ENCODE measurements around the gene LRCH3.

DNA sequence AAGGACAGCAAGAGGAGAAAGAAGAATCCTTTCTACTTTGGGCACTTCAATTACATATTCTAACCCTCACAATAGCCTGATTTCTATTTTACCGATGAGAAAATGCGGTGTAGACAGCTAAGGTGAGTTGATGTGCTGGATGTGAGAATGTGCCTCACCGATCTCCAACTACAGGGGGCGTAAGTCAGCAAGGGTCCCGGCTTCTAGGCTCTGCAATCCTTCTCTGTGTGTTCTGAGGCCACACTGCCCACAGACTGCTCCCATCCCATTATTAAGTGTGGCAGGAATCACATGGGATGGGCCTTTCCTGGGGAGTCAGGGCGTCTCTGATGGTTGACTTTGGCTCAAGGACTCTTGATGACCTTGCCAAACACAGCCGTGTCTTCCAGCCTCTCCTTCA lies 135.4 kb downstream of the LRCH3 start:
- TF ChIP-seq EP300 (conservative IDR thresholded peaks at IDR 0.05; ENCODE audit: poor library complexity, severe bottlenecking) (no peak), TAF1 (IDR thresholded peaks at IDR 0.05; ENCODE audit: low read depth) (no peak), EZH2 (IDR thresholded peaks at IDR 0.05; ENCODE audit: borderline replicate concordance, insufficient read depth, low read length, poor library complexity, severe bottlenecking) (no peak), REST (IDR thresholded peaks at IDR 0.05; ENCODE audit: borderline replicate concordance) (no peak), RAD21 (conservative IDR thresholded peaks at IDR 0.05) (no peak), POLR2AphosphoS5 (IDR thresholded peaks at IDR 0.05) (no peak), SMC3 (conservative IDR thresholded peaks at IDR 0.05; ENCODE audit: poor library complexity) (no peak), MXI1 (conservative IDR thresholded peaks at IDR 0.05; ENCODE audit: poor library complexity, severe bottlenecking) (no peak)
- TF ChIP-seq, protein P1, sequence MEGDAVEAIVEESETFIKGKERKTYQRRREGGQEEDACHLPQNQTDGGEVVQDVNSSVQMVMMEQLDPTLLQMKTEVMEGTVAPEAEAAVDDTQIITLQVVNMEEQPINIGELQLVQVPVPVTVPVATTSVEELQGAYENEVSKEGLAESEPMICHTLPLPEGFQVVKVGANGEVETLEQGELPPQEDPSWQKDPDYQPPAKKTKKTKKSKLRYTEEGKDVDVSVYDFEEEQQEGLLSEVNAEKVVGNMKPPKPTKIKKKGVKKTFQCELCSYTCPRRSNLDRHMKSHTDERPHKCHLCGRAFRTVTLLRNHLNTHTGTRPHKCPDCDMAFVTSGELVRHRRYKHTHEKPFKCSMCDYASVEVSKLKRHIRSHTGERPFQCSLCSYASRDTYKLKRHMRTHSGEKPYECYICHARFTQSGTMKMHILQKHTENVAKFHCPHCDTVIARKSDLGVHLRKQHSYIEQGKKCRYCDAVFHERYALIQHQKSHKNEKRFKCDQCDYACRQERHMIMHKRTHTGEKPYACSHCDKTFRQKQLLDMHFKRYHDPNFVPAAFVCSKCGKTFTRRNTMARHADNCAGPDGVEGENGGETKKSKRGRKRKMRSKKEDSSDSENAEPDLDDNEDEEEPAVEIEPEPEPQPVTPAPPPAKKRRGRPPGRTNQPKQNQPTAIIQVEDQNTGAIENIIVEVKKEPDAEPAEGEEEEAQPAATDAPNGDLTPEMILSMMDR (IDR thresholded peaks at IDR 0.05; ENCODE audit: poor library complexity, severe bottlenecking): no peak

Data from neural cell (in vitro differentiated cells).